Measurements from ENCODE around the gene UNG. TPM values are rescaled to one million over a fixed set of nuclear protein-coding genes. Genes with fewer than 3 reads are reported as not detected.

UNG gene
- total and polyA plus RNA-seq, 4 donors = 11.8 to 17.8 (median 14.9) TPM

GRCh38 chr12:109121346-109121880 is 24.0 kb downstream of the UNG start:
- Histone ChIP-seq H3K9me3 (ENCODE audit: control insufficient read depth in 4 of 4, insufficient read depth in 3 of 4, low read length in 3 of 4) (no peaks in the 10 kb centered on the region), H3K27me3 (ENCODE audit: control insufficient read depth in 3 of 3, insufficient read depth in 3 of 3, low read length in 2 of 3) (no peaks in the 10 kb centered on the region), H3K4me1 (ENCODE audit: control insufficient read depth in 5 of 5, insufficient read depth in 5 of 5, low read length in 5 of 5) (peaks cover 0 to 8% (median 0%) of the 10 kb centered on the region in 5 donors), H3K4me3 (no peak overlapping the region), H3K36me3 (ENCODE audit: control insufficient read depth in 4 of 4, insufficient read depth in 4 of 4, low read length in 4 of 4) (no peaks in the 10 kb centered on the region), H3K27ac (ENCODE audit: low read depth in 1 of 2, low read length in 1 of 2) (no peak overlapping the region), H3K9ac (ENCODE audit: insufficient read depth in 1 of 2, low read length in 2 of 2) (no peak overlapping the region)
- WGBS, 2 donors = 91 to 94% methylated on average over 3 of the region's 3 CpGs
- DNase-seq (no peak), ATAC-seq (ENCODE audit: insufficient read depth, low FRiP score) (no peak)
- no peak for TF ChIP-seq CTCF (IDR thresholded peaks at IDR 0.05; ENCODE audit: control extremely low read depth, extremely low read depth)

- 88 to 92% methylated on average over 12 of the region's 12 CpGs for WGBS, 2 donors
- Histone ChIP-seq H3K27me3 (ENCODE audit: control insufficient read depth in 3 of 3, insufficient read depth in 3 of 3, low read length in 2 of 3) (no peaks in the 10 kb centered on the region), H3K4me3 (no peak overlapping the region), H3K9me3 (ENCODE audit: control insufficient read depth in 4 of 4, insufficient read depth in 3 of 4, low read length in 3 of 4) (no peaks in the 10 kb centered on the region), H3K36me3 (ENCODE audit: control insufficient read depth in 4 of 4, insufficient read depth in 4 of 4, low read length in 4 of 4) (no peaks in the 10 kb centered on the region), H3K4me1 (ENCODE audit: control insufficient read depth in 5 of 5, insufficient read depth in 5 of 5, low read length in 5 of 5) (peaks cover 0 to 8% (median 3%) of the 10 kb centered on the region in 5 donors), H3K27ac (ENCODE audit: low read depth in 1 of 2, low read length in 1 of 2) (peak overlapping the region in 1 of 2 donors; percentile 83), H3K9ac (ENCODE audit: insufficient read depth in 1 of 2, low read length in 2 of 2) (no peak overlapping the region)
- DNase-seq (no peak), ATAC-seq (ENCODE audit: insufficient read depth, low FRiP score) (no peak)
- TF ChIP-seq CTCF (IDR thresholded peaks at IDR 0.05; ENCODE audit: control extremely low read depth, extremely low read depth) = no peak
These were observed 27.7 kb downstream of the UNG start for GRCh38 chr12:109124878-109125648.

DNA sequence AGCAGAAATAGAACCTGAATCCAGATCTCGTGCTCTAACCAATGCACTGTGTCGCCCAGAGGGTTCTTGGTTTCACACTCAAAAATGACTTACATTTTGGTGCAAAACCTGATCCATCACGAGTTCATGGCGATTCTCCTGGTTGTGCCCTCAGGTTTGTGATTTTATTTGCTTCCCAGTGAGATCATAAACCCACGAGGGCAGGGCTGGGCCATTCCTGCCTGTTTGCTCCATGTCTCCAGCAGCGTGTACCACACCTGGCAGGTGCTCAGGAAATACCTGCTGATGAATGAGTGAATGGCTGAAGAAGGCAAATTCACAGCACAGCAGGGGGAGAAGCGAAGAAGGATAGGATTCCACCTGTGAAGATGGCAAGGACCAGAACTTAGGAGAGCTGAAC is 28.4 kb downstream of the UNG start:
- Histone ChIP-seq H3K27ac (ENCODE audit: low read depth in 1 of 2, low read length in 1 of 2) (peak overlapping the region in 1 of 2 donors; percentile 26), H3K27me3 (ENCODE audit: control insufficient read depth in 3 of 3, insufficient read depth in 3 of 3, low read length in 2 of 3) (no peaks in the 10 kb centered on the region), H3K4me1 (ENCODE audit: control insufficient read depth in 5 of 5, insufficient read depth in 5 of 5, low read length in 5 of 5) (peaks cover 0 to 6% (median 1%) of the 10 kb centered on the region in 5 donors), H3K9ac (ENCODE audit: insufficient read depth in 1 of 2, low read length in 2 of 2) (no peak overlapping the region), H3K36me3 (ENCODE audit: control insufficient read depth in 4 of 4, insufficient read depth in 4 of 4, low read length in 4 of 4) (no peaks in the 10 kb centered on the region), H3K4me3 (no peak overlapping the region), H3K9me3 (ENCODE audit: control insufficient read depth in 4 of 4, insufficient read depth in 3 of 4, low read length in 3 of 4) (no peaks in the 10 kb centered on the region)
- no peak for DNase-seq
- TF ChIP-seq CTCF (IDR thresholded peaks at IDR 0.05; ENCODE audit: control extremely low read depth, extremely low read depth) = no peak
- no peak for ATAC-seq (ENCODE audit: insufficient read depth, low FRiP score)
- WGBS, 2 donors = 82 to 93% methylated on average over 7 of the region's 7 CpGs
